Caki2 (cell line): ENCODE results near the gene CYTH4. TPM values are rescaled to one million over a fixed set of nuclear protein-coding genes. Genes with fewer than 3 reads are reported as not detected.

Experiments used
- total RNA-seq: library from RNA; depleted of rRNA; stranded (reverse); fragments of >200 nt; shearing (Covaris generic); gene quantifications from 2 replicates; pipeline ENCODE4 v1.2.3, GENCODE V29; 2014; ENCODE audit warnings: low replicate concordance; rRNA removed

The CYTH4 gene
- total RNA-seq, 1 experiment from 2014 or later = 0.98 TPM

Other genes with a start within 250 kb of the CYTH4 start
- gene KCTD17, start 230.8 kb upstream of the CYTH4 start, total RNA-seq = 29.0 and 38.0 TPM in 2 replicates
- gene TMPRSS6, start 172.8 kb upstream of the CYTH4 start, total RNA-seq = not detected in 2 replicates
- gene IL2RB, start 132.6 kb upstream of the CYTH4 start, total RNA-seq = 0.06 TPM in 1 of 2 replicates, not detected in the other
- 14.1 and 14.9 TPM in 2 replicates for gene C1QTNF6, start 94.3 kb upstream of the CYTH4 start, total RNA-seq
- not detected in 2 replicates for gene SSTR3, start 70.0 kb upstream of the CYTH4 start, total RNA-seq
- gene RAC2, start 38.2 kb upstream of the CYTH4 start, total RNA-seq = 16.2 and 20.6 TPM in 2 replicates
- 10.2 and 12.9 TPM in 2 replicates for gene ELFN2, start 145.0 kb downstream of the CYTH4 start, total RNA-seq
- 0.46 and 0.54 TPM in 2 replicates for gene MFNG, start 203.9 kb downstream of the CYTH4 start, total RNA-seq
- 47.3 and 58.6 TPM in 2 replicates for gene CARD10, start 236.9 kb downstream of the CYTH4 start, total RNA-seq